GM18907 (cell line): ENCODE data around the gene NSUN3.
"Not testable (repeated sequence)": the region's sequence is repeated elsewhere in the genome, so short reads cannot be mapped to it uniquely, and the experiment has no call there.

Experiments used
- ATAC-seq: cut with Tn5 transposase; IDR thresholded peaks from one replicate; pipeline ENCODE4 v1.9.1; 2021; ENCODE audit warnings: mild to moderate bottlenecking, moderate library complexity; ENCODE audit not compliant: unreplicated experiment

Gene NSUN3

GRCh38 chr3:94062513-94063404 lies at the start of gene NSUN3, which contains the start of gene DHFR2:
NSUN3 (plus strand) TSS chr3:94063061; CDS start chr3:94063127, 66 bp downstream.
DHFR2 (minus strand) TSS chr3:94062916; CDS start chr3:94061511, 1,405 bp downstream.
- ATAC-seq: peak; percentile 96

DNA sequence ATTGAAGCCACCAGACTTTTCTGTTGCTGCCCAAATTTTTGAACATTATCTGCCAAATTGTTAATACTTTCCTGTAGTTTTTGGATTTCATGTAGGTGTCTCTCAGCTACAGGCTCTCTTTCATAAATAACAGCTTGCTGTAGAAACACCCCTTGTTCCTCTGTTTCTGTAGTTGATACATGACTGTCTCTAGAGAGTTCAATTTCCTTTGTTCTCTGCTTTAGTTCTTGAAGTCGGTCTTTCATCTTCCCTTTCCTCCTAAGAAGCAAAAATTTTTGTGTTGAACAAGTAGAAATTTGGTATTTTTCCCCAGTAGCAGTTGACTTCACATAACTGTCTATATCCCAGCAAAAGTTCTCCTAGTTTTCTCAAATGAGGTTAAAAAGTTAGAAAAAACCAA lies 47.8 kb upstream of the NSUN3 start:
- no peak for ATAC-seq

GRCh38 chr3:94019659-94020058 lies 43.2 kb upstream of the NSUN3 start:
- ATAC-seq: no peak

- ATAC-seq: no peak
Measured at GRCh38 chr3:94020293-94020692, 42.6 kb upstream of the NSUN3 start.

- ATAC-seq: no peak
Measured at GRCh38 chr3:94024385-94024784, 38.5 kb upstream of the NSUN3 start.

DNA sequence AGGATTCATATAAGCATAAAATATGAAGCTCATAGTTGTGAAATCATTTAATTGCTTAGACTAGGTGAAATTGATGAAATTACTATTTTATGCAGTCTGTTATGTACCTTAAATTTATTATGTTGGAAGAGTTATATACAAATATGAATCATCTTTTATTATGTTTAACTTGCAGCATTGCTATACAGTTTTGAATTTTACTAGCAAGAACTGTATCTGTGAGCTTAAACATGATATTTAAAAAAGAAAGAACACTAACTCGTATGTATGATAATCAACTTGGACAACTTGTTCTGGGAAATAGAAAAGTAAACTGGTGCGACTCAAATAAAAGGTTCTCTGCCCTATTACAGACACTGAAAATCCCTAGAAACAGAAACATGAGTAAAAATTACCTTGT lies 36.2 kb upstream of the NSUN3 start:
- no peak for ATAC-seq

- no peak for ATAC-seq
Measured at GRCh38 chr3:94028093-94028837, 34.6 kb upstream of the NSUN3 start, which contains the start of gene STX19. STX19 (minus strand) TSS chr3:94028597; CDS start chr3:94015269, 13,328 bp downstream.

- ATAC-seq: peak; percentile 80
Measured at GRCh38 chr3:94036909-94037507, 25.9 kb upstream of the NSUN3 start.

DNA sequence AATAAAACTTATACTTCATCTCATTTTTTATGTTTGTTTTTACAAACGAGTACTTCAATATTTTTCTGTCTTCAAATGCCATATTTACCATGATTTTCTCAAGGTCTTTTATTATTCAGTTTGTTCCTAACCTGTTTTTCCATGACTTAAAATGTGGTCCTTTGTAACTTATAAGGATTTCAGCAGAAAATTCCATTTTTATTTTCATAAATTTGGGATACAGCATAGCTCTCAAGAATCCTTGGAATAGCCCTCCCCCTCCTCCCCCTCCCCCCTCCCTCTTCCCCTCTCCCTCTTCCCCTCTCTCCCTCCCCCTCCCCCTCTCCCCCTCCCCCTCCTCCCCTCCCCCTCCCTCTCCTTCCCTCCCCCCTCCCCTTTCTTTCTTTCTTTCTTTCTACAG lies 19.6 kb upstream of the NSUN3 start:
- no peak for ATAC-seq

DNA sequence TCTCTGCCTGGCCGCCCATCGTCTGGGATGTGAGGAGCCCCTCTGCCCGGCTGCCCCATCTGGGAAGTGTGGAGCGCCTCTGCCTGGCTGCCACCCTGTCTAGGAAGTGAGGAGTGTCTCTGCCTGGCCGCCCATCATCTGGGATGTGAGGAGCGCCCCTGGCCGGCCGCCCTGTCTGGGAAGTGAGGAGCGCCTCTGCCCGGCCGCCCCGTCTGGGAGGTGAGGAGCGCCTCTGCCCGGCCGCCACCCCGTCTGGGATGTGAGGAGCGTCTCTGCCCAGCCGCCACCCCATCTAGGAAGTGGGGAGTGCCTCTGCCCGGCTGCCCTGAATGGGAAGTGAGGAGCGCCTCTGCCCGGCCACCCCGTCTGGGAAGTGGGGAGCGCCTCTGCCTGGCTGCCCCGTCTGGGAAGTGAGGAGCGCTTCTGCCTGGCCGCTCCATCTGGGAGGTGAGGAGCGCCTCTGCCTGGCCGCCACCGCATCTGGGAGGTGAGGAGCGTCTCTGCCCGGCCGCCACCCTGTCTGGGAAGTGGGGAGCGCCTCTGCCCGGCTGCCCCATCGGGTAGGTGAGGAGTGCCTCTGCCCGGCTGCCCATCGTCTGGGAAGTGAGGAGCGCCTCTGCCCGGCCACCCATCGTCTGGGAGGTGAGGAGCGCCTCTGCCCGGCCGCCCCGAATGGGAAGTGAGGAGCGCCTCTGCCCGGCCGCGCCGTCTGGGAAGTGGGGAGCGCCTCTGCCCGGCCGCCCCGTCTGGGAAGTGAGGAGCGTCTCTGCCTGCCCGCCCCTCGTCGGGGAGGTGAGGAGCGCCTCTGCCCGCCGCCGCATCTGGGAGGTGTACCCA lies 18.5 kb upstream of the NSUN3 start:
- not testable (repeated sequence) for ATAC-seq

- ATAC-seq: no peak
Measured at GRCh38 chr3:94046533-94046932, 16.3 kb upstream of the NSUN3 start.

DNA sequence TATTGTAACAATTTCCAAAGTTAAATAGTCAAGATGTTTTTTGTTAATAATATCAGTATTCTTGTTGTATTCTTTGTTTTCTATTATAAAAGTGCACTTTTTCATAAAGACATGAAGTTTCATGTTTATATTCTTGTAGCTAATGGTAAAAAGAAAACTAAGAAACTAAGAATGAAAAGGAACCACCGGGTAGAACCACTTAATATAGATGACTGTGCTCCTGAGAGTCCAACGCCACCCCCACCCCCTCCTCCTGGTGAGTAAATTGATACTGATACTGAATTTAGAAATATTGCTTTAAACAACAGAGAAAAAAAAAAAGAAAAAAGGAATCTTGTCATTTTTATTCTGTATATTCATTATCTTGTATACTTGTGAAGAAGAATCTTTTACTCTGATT lies 13.6 kb upstream of the NSUN3 start:
- ATAC-seq: no peak

DNA sequence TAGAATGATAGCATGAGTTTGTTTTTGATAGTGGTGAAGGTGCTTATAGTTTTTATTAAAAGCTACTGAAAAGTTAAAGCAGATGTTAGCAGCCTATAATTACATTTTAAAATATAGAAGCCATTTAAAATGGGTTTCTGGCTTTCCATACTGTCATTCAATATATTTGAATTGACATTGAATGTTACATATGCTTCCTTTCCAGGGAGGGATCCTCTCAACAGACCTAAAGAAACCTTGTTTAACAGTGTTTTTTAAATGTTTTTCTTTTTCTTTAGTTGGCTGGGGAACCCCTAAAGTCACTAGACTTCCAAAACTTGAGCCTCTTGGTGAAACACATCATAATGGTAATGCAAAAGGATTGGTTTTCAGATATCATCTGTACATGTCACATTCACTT lies 12.3 kb upstream of the NSUN3 start:
- ATAC-seq: no peak

GRCh38 chr3:94061297-94061696 lies 1.6 kb upstream of the NSUN3 start:
- no peak for ATAC-seq

- ATAC-seq: no peak
Measured at GRCh38 chr3:94063496-94064119, 747 bp downstream of the NSUN3 start.

DNA sequence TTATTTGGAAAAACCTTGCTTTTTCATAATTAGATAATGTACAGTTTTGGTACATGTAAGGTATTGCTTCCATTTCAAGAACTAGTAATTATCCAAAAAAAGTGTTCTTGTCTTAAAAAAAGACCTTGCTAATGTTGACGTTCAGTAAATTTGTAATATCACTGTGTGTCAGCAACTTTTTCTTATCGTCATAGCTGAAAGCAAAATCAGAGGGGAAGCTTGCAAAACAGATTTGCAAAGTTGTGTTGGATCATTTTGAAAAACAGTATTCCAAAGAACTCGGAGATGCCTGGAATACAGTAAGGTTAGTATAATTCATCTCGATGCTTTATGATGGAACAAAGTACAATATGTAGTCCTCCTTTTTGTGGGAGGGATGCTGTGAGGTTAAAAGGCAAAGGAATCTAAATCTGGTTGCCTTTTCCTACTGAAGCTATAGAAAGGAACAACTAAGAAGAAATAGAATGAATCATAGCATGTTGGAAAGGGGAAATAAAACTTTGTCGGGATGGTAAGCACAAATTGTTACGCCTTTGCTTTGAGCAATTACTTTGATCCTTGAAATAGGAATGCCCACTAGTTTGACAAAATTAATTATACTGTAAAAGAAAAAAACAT lies 1.5 kb downstream of the NSUN3 start:
- no peak for ATAC-seq

DNA sequence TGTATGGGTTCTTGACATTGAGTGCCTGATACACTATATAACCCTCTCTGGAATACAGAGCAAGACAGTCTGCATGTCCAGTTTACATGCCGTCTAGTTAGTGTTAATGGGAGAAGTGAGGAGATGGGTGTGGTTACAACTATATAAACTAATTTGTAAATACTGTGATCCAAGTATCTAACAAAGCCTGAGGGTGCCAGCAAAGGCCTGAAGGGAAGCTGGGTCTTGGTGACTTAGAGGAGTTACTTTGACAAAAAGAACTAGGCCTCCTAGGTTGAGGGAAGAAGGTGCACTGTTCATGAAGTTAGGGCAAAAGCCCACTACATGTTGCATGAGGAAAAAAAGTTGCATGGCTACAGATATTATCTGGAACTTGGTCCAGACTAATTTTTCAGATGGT lies 2.3 kb downstream of the NSUN3 start:
- ATAC-seq: no peak

DNA sequence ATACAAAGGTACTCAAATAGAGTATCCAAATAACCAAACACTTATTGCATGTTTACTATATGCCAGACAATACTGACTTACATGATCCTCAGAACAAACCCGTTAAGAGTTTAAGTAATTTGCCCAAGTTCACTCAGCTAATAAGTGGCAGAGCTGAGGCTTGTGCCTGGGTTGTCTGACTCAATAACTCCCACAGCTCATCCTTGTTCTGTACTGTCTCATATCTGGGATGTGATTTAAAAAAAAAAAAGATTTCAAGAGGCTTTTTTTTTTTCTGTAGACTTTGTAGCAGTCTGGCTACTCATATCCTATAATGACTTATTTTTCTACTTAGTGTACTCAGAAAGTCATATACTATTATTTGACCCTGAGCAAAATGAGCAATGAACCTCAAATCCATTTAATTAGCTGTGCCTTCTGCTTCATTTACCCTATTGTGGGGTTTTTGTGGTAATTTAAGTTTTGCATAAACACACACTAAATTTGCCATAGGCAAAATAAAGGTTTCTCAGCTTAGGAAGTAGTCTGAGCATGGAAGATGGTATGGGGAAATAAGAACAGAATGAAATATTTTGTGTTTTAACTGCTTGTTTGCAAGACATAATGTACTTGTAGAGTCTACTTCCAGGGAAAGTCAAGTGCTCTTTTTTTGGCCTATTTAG lies 3.1 kb downstream of the NSUN3 start:
- ATAC-seq: no peak
